Panc1 (cell line): ENCODE results near the gene NFE2L3.

Source experiments
- POLR2AphosphoS5 ChIP-seq: IDR thresholded peaks from 2 replicates; pipeline ENCODE4 v1.6.1; 2012; ENCODE audit warnings: mild to moderate bottlenecking, low read depth, low read length, moderate library complexity
- TF ChIP-seq, protein P1 (sequence below): fragments of 450-650 bp; IDR thresholded peaks from 2 replicates; pipeline ENCODE4 v1.5.1; 2017; ENCODE audit warnings: mild to moderate bottlenecking
- TF ChIP-seq, protein P2 (sequence below), 2 experiments: IDR thresholded peaks; 2 replicates each; pipeline ENCODE4 v1.6.1; 2011 to 2012; ENCODE audit warnings: low read depth in 2 of 2, control low read depth in 1 of 2, low read length in 1 of 2, mild to moderate bottlenecking in 1 of 2, moderate library complexity in 1 of 2; ENCODE audit not compliant: insufficient read depth in 1 of 2

DNA sequence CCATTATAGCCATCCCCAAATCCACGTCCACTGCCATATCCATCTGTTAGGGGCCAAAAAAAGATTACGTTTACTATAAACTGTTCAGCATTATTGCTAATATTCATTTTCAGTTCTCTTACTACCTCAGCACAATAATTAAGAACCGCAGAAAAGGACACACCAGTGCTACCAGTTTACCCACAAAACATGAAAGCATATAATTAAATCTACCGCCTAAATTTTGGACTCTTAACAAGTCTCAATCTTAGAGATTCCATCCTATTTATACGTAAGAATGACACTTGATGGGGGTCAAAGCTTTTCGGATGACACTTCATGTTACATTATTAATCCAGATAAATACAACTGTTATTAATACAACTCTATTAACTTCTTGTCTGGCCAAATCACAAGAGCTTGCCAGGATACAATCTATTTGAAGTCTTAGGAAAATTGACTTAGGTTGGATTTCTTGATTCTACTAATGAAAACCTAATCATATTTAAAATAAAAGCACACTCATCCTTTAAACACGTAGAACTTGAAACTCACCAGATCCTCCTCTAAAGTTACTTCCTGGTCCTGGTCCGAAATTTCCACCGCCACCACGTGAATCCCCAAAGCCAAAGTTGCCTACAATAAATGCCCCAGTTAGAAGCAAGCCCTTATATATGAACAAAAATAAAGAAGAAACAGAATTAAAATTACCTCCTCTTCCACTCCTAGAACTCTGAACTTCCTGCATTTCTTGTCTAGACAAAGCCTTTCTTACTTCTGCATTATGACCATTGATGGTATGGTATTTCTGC lies 44.1 kb downstream of the NFE2L3 start:
- TF ChIP-seq, protein P1, sequence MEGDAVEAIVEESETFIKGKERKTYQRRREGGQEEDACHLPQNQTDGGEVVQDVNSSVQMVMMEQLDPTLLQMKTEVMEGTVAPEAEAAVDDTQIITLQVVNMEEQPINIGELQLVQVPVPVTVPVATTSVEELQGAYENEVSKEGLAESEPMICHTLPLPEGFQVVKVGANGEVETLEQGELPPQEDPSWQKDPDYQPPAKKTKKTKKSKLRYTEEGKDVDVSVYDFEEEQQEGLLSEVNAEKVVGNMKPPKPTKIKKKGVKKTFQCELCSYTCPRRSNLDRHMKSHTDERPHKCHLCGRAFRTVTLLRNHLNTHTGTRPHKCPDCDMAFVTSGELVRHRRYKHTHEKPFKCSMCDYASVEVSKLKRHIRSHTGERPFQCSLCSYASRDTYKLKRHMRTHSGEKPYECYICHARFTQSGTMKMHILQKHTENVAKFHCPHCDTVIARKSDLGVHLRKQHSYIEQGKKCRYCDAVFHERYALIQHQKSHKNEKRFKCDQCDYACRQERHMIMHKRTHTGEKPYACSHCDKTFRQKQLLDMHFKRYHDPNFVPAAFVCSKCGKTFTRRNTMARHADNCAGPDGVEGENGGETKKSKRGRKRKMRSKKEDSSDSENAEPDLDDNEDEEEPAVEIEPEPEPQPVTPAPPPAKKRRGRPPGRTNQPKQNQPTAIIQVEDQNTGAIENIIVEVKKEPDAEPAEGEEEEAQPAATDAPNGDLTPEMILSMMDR: no peak
- TF ChIP-seq, protein P2, sequence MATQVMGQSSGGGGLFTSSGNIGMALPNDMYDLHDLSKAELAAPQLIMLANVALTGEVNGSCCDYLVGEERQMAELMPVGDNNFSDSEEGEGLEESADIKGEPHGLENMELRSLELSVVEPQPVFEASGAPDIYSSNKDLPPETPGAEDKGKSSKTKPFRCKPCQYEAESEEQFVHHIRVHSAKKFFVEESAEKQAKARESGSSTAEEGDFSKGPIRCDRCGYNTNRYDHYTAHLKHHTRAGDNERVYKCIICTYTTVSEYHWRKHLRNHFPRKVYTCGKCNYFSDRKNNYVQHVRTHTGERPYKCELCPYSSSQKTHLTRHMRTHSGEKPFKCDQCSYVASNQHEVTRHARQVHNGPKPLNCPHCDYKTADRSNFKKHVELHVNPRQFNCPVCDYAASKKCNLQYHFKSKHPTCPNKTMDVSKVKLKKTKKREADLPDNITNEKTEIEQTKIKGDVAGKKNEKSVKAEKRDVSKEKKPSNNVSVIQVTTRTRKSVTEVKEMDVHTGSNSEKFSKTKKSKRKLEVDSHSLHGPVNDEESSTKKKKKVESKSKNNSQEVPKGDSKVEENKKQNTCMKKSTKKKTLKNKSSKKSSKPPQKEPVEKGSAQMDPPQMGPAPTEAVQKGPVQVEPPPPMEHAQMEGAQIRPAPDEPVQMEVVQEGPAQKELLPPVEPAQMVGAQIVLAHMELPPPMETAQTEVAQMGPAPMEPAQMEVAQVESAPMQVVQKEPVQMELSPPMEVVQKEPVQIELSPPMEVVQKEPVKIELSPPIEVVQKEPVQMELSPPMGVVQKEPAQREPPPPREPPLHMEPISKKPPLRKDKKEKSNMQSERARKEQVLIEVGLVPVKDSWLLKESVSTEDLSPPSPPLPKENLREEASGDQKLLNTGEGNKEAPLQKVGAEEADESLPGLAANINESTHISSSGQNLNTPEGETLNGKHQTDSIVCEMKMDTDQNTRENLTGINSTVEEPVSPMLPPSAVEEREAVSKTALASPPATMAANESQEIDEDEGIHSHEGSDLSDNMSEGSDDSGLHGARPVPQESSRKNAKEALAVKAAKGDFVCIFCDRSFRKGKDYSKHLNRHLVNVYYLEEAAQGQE (IDR thresholded peaks at IDR 0.05; ENCODE audit: insufficient read depth in 1 of 2, low read depth in 2 of 2, low read length in 1 of 2): no peak
- no peak; the same call in 1 of the 2 replicates for TF ChIP-seq POLR2AphosphoS5
